ENCODE measurements around the gene KRT222.

GRCh38 chr17:40623419-40624210 is 41.4 kb downstream of the KRT222 start:
- TF ChIP-seq POLR2A (IDR thresholded peaks at IDR 0.05; ENCODE audit: low read length) (no peak), GATA1 (IDR thresholded peaks at IDR 0.05; ENCODE audit: low read depth, low read length) (no peak)

All from erythroblast (primary cell).